PFSK-1 (cell line): ENCODE results near the gene FBN3.

ENCODE experiments used
- POLR2AphosphoS5 ChIP-seq: IDR thresholded peaks from 2 replicates; pipeline ENCODE4 v1.6.1; 2012; ENCODE audit warnings: low read depth, mild to moderate bottlenecking, control low read depth, low read length, moderate library complexity
- REST ChIP-seq, 2 experiments: IDR thresholded peaks; 2 replicates each; pipeline versions ENCODE4 v1.6.1 to v1.8.0; 2011 to 2012; ENCODE audit warnings: low read depth in 2 of 2, low read length in 2 of 2, control low read depth in 1 of 2, inconsistent platforms in 1 of 2, mild to moderate bottlenecking in 1 of 2, moderate library complexity in 1 of 2; ENCODE audit not compliant: insufficient read depth in 1 of 2
- SIN3A ChIP-seq: IDR thresholded peaks from 2 replicates; pipeline ENCODE4 v1.6.1; 2012; ENCODE audit warnings: mild to moderate bottlenecking, low read length, moderate library complexity, borderline replicate concordance; ENCODE audit not compliant: insufficient read depth

- TF ChIP-seq POLR2AphosphoS5 = no peak
- no peak for TF ChIP-seq REST (IDR thresholded peaks at IDR 0.05; ENCODE audit: insufficient read depth in 1 of 2, low read depth in 2 of 2, low read length in 2 of 2)
- no peak for TF ChIP-seq SIN3A
These were observed 59.5 kb downstream of the FBN3 start for GRCh38 chr19:8089664-8090601.
